ENCODE results near the gene SPOP.

Gene SPOP

GRCh38 chr17:49597928-49598655, 79.8 kb downstream of the SPOP start:
- H3K27ac ChIP-seq (ENCODE audit: poor library complexity, severe bottlenecking), result no peak overlapping the region
- no peak for TF ChIP-seq CTCF (IDR thresholded peaks at IDR 0.05; ENCODE audit: poor library complexity, severe bottlenecking)
- H3K4me3 ChIP-seq (ENCODE audit: severe bottlenecking), result no peak overlapping the region
- peaks cover 5% of the 10 kb centered on the region for H3K4me1 ChIP-seq (ENCODE audit: insufficient read depth, poor library complexity, severe bottlenecking)
- no peaks in the 10 kb centered on the region for H3K27me3 ChIP-seq (ENCODE audit: insufficient read depth, poor library complexity, severe bottlenecking)
- H3K36me3 ChIP-seq (ENCODE audit: low read depth), result peaks cover 37% of the 10 kb centered on the region
- no peaks in the 10 kb centered on the region for H3K9me3 ChIP-seq (ENCODE audit: severe bottlenecking)
- no peak for ATAC-seq (ENCODE audit: low read depth)
- no peak for DNase-seq (ENCODE audit: low spot score)

DNA sequence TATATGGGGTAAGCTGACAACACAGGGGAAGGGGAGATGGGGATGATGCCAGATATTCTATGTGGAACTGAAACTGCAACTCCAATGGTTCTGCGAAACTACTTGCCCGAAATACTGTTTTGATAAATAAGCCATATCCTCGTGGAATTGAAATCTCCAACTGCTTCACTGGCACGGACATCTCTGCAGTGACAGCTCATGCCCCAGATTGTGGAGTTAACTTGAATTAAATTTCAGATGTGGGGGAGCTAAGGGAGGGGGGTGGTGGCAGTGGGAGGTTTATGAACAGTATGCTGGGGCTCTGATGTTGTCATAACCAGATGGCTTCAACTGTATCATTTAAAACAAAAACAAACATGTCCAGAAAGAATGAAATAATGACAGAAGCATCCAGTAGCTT, 80.5 kb downstream of the SPOP start:
- ATAC-seq (ENCODE audit: low read depth) (no peak), DNase-seq (ENCODE audit: low spot score) (no peak)
- Histone ChIP-seq H3K9me3 (ENCODE audit: severe bottlenecking) (no peaks in the 10 kb centered on the region), H3K27ac (ENCODE audit: poor library complexity, severe bottlenecking) (no peak overlapping the region), H3K4me3 (ENCODE audit: severe bottlenecking) (no peak overlapping the region), H3K27me3 (ENCODE audit: insufficient read depth, poor library complexity, severe bottlenecking) (no peaks in the 10 kb centered on the region), H3K36me3 (ENCODE audit: low read depth) (peaks cover 30% of the 10 kb centered on the region), H3K4me1 (ENCODE audit: insufficient read depth, poor library complexity, severe bottlenecking) (peaks cover 5% of the 10 kb centered on the region)
- no peak for TF ChIP-seq CTCF (IDR thresholded peaks at IDR 0.05; ENCODE audit: poor library complexity, severe bottlenecking)

DNA sequence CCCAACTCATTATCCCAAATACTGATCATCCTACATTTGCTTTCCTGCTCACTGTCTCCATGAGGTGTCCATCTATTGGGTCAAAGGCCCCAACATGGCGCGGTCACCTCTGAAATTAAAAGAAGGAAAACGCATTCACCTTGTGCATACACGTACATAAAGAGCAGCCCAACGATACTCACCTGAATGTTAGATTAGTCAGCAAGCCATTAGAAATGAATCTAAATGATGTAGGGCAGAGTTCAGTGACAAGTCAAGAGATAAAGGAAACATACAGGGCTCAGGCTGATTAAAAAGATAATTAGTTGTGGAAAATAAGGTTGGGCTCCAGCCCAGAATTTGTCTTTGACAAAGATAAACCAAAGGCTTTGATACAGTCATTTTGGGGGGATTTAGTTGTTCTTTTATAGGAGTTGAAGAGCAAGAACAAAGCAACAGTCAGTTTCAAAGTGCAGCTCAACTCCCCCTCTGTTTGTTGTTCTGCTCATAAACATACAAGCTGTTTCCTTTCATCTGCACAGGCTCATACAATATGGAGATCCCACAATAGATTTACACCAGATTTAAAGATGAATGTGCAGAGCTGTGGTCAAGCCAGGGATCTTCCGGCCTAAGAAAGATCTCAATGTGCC, 81.2 kb downstream of the SPOP start:
- Histone ChIP-seq H3K4me1 (ENCODE audit: insufficient read depth, poor library complexity, severe bottlenecking) (peaks cover 5% of the 10 kb centered on the region), H3K36me3 (ENCODE audit: low read depth) (peaks cover 28% of the 10 kb centered on the region), H3K27me3 (ENCODE audit: insufficient read depth, poor library complexity, severe bottlenecking) (no peaks in the 10 kb centered on the region), H3K9me3 (ENCODE audit: severe bottlenecking) (no peaks in the 10 kb centered on the region), H3K27ac (ENCODE audit: poor library complexity, severe bottlenecking) (no peak overlapping the region), H3K4me3 (ENCODE audit: severe bottlenecking) (no peak overlapping the region)
- ATAC-seq (ENCODE audit: low read depth), result no peak
- no peak for DNase-seq (ENCODE audit: low spot score)
- TF ChIP-seq CTCF (IDR thresholded peaks at IDR 0.05; ENCODE audit: poor library complexity, severe bottlenecking), result no peak

- H3K4me1 ChIP-seq (ENCODE audit: insufficient read depth, poor library complexity, severe bottlenecking), result no peaks in the 10 kb centered on the region
- no peak overlapping the region for H3K27ac ChIP-seq (ENCODE audit: poor library complexity, severe bottlenecking)
- H3K4me3 ChIP-seq (ENCODE audit: severe bottlenecking), result no peak overlapping the region
- H3K36me3 ChIP-seq (ENCODE audit: low read depth), result peaks cover 22% of the 10 kb centered on the region
- H3K9me3 ChIP-seq (ENCODE audit: severe bottlenecking), result no peaks in the 10 kb centered on the region
- no peak for TF ChIP-seq CTCF (IDR thresholded peaks at IDR 0.05; ENCODE audit: poor library complexity, severe bottlenecking)
- DNase-seq (ENCODE audit: low spot score) (no peak), ATAC-seq (ENCODE audit: low read depth) (no peak)
- H3K27me3 ChIP-seq (ENCODE audit: insufficient read depth, poor library complexity, severe bottlenecking), result no peaks in the 10 kb centered on the region
Measured at GRCh38 chr17:49595980-49596379, 81.9 kb downstream of the SPOP start.

GRCh38 chr17:49595328-49595727, 82.6 kb downstream of the SPOP start:
- DNase-seq (ENCODE audit: low spot score) (no peak), ATAC-seq (ENCODE audit: low read depth) (no peak)
- Histone ChIP-seq H3K36me3 (ENCODE audit: low read depth) (peaks cover 22% of the 10 kb centered on the region), H3K9me3 (ENCODE audit: severe bottlenecking) (no peaks in the 10 kb centered on the region), H3K4me3 (ENCODE audit: severe bottlenecking) (no peak overlapping the region), H3K27me3 (ENCODE audit: insufficient read depth, poor library complexity, severe bottlenecking) (no peaks in the 10 kb centered on the region), H3K27ac (ENCODE audit: poor library complexity, severe bottlenecking) (no peak overlapping the region), H3K4me1 (ENCODE audit: insufficient read depth, poor library complexity, severe bottlenecking) (no peaks in the 10 kb centered on the region)
- TF ChIP-seq CTCF (IDR thresholded peaks at IDR 0.05; ENCODE audit: poor library complexity, severe bottlenecking), result no peak

All from RWPE2 (cell line).